NCI-H2081 treated with DMSO at 0.1 percent for 48 hours (cell line): ENCODE results near the gene KCNH4.
A peak's percentile ranks its signal among the peaks of the same experiment; 100 is the strongest.
"Not testable (repeated sequence)": the region's sequence is repeated elsewhere in the genome, so short reads cannot be mapped to it uniquely, and the experiment has no call there.

ENCODE experiments used
- DNase-seq: peaks from one replicate; lab custom pipeline; 2025; lab: John Stamatoyannopoulos, UW

KCNH4 gene

GRCh38 chr17:42193969-42194899 is 13.3 kb upstream of the KCNH4 start, which contains the start of gene GHDC:
Gene GHDC, minus strand, starts transcription at chr17:42194494. Its CDS starts 913 bp downstream, at chr17:42193581.
- DNase-seq, result peak; percentile 19

GRCh38 chr17:42193216-42193968 is 12.4 kb upstream of the KCNH4 start:
- no peak for DNase-seq

- no peak for DNase-seq
Measured at GRCh38 chr17:42192189-42193126, 11.5 kb upstream of the KCNH4 start.

GRCh38 chr17:42191275-42191608 is 10.3 kb upstream of the KCNH4 start:
- no peak for DNase-seq

GRCh38 chr17:42190491-42191274 is 9.7 kb upstream of the KCNH4 start:
- DNase-seq, result no peak

GRCh38 chr17:42189651-42189965 is 8.7 kb upstream of the KCNH4 start:
- no peak for DNase-seq

- no peak for DNase-seq
Measured at GRCh38 chr17:42188749-42189650, 8.1 kb upstream of the KCNH4 start.

- no peak for DNase-seq
Measured at GRCh38 chr17:42187833-42188232, 6.9 kb upstream of the KCNH4 start.

- DNase-seq, result not testable (repeated sequence)
Measured at GRCh38 chr17:42186191-42186590, 5.2 kb upstream of the KCNH4 start.

GRCh38 chr17:42185621-42185930 is 4.6 kb upstream of the KCNH4 start:
- DNase-seq, result no peak

GRCh38 chr17:42184713-42185620 is 4.0 kb upstream of the KCNH4 start, which contains the start of gene HCRT:
Gene HCRT, minus strand, starts transcription at chr17:42185452. Its CDS starts 87 bp downstream, at chr17:42185365.
- no peak for DNase-seq

- no peak for DNase-seq
Measured at GRCh38 chr17:42183741-42184711, 3.1 kb upstream of the KCNH4 start.

GRCh38 chr17:42182927-42183734 is 2.2 kb upstream of the KCNH4 start:
- no peak for DNase-seq

- DNase-seq, result no peak
Measured at GRCh38 chr17:42181851-42182207, 887 bp upstream of the KCNH4 start.

- no peak for DNase-seq
Measured at GRCh38 chr17:42180411-42180921, 476 bp downstream of the KCNH4 start.

- no peak for DNase-seq
Measured at GRCh38 chr17:42179911-42180410, 981 bp downstream of the KCNH4 start.

GRCh38 chr17:42179335-42179734 is 1.6 kb downstream of the KCNH4 start:
- DNase-seq, result no peak
